NCI-H146 (cell line): ENCODE results near the gene AMFR.

Experiments
- DNase-seq: peaks from one replicate; lab custom pipeline; 2025; lab: John Stamatoyannopoulos, UW

The AMFR gene

GRCh38 chr16:56330476-56330875, 94.9 kb downstream of the AMFR start:
- no peak for DNase-seq

GRCh38 chr16:56329887-56330286, 95.5 kb downstream of the AMFR start:
- DNase-seq, result no peak

GRCh38 chr16:56328276-56329022, 96.9 kb downstream of the AMFR start:
- no peak for DNase-seq

- DNase-seq, result no peak
These were observed 97.5 kb downstream of the AMFR start for GRCh38 chr16:56327929-56328258.

GRCh38 chr16:56327071-56327928, 98.0 kb downstream of the AMFR start:
- no peak for DNase-seq

GRCh38 chr16:56325956-56326355, 99.4 kb downstream of the AMFR start:
- no peak for DNase-seq

- DNase-seq, result no peak
These were observed 100.9 kb downstream of the AMFR start for GRCh38 chr16:56324406-56324805.

- no peak for DNase-seq
These were observed 103.8 kb downstream of the AMFR start for GRCh38 chr16:56321571-56321970.

GRCh38 chr16:56320811-56321558, 104.4 kb downstream of the AMFR start:
- DNase-seq, result no peak

GRCh38 chr16:56320056-56320455, 105.3 kb downstream of the AMFR start:
- no peak for DNase-seq

- no peak for DNase-seq
These were observed 106.0 kb downstream of the AMFR start for GRCh38 chr16:56319376-56319775.

- DNase-seq, result no peak
These were observed 106.6 kb downstream of the AMFR start for GRCh38 chr16:56318827-56319140.

- DNase-seq, result peak; percentile 52
These were observed 107.1 kb downstream of the AMFR start for GRCh38 chr16:56317998-56318826.

- no peak for DNase-seq
These were observed 108.8 kb downstream of the AMFR start for GRCh38 chr16:56316545-56316944.

GRCh38 chr16:56315955-56316354, 109.4 kb downstream of the AMFR start:
- no peak for DNase-seq

- no peak for DNase-seq
These were observed 111.0 kb downstream of the AMFR start for GRCh38 chr16:56314244-56314850.

- no peak for DNase-seq
These were observed 112.8 kb downstream of the AMFR start for GRCh38 chr16:56312556-56312955.

GRCh38 chr16:56312028-56312300, 113.4 kb downstream of the AMFR start:
- DNase-seq, result no peak
